Gastroesophageal sphincter (tissue), 3 donors: ENCODE measurements around the gene RPLP2.

Experiments used
- POLR2A ChIP-seq, 2 donors: fragments of 450-650 bp; IDR thresholded peaks; one replicate each; pipeline ENCODE4 v1.6.1; 2017; ENCODE audit warnings: antibody characterized with exemption in 2 of 2, mild to moderate bottlenecking in 2 of 2, moderate library complexity in 1 of 2
- TF ChIP-seq, protein P1 (sequence below), 4 experiments: fragments of 200-600 bp in 2 of 4; fragments of 450-650 bp in 2 of 4; sonication (generic) in 1 of 4; IDR thresholded peaks; one replicate each; pipeline ENCODE4 v1.5.1; 2017 to 2019; ENCODE audit warnings: antibody characterized with exemption in 4 of 4, mild to moderate bottlenecking in 2 of 4, moderate library complexity in 2 of 4

- peak in 1 of 2 donors; percentile 8 for TF ChIP-seq POLR2A (IDR thresholded peaks at IDR 0.05)
- TF ChIP-seq, protein P1, sequence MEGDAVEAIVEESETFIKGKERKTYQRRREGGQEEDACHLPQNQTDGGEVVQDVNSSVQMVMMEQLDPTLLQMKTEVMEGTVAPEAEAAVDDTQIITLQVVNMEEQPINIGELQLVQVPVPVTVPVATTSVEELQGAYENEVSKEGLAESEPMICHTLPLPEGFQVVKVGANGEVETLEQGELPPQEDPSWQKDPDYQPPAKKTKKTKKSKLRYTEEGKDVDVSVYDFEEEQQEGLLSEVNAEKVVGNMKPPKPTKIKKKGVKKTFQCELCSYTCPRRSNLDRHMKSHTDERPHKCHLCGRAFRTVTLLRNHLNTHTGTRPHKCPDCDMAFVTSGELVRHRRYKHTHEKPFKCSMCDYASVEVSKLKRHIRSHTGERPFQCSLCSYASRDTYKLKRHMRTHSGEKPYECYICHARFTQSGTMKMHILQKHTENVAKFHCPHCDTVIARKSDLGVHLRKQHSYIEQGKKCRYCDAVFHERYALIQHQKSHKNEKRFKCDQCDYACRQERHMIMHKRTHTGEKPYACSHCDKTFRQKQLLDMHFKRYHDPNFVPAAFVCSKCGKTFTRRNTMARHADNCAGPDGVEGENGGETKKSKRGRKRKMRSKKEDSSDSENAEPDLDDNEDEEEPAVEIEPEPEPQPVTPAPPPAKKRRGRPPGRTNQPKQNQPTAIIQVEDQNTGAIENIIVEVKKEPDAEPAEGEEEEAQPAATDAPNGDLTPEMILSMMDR (IDR thresholded peaks at IDR 0.05): no peak
Observed at GRCh38 chr11:820655-821511, 11.1 kb downstream of the RPLP2 start.
